HUES64 (cell line): ENCODE measurements around the gene UBAC1.
A peak's percentile ranks its signal among the peaks of the same experiment; 100 is the strongest.
"Not testable (repeated sequence)": the region's sequence is repeated elsewhere in the genome, so short reads cannot be mapped to it uniquely, and the experiment has no call there.

Experiments
- H3K27ac ChIP-seq: 2 replicates; pipeline ENCODE4 v1.7.0; 2013; ENCODE audit warnings: low read depth, low read length, inconsistent platforms
- H3K27me3 ChIP-seq: 2 replicates; pipeline ENCODE4 v1.6.1; 2013; ENCODE audit warnings: mild to moderate bottlenecking, low read length; ENCODE audit not compliant: insufficient read depth
- H3K36me3 ChIP-seq: 2 replicates; pipeline ENCODE4 v1.6.1; 2013; ENCODE audit warnings: mild to moderate bottlenecking, low read length; ENCODE audit not compliant: insufficient read depth
- H3K4me1 ChIP-seq: 2 replicates; pipeline ENCODE4 v1.6.1; 2013; ENCODE audit warnings: mild to moderate bottlenecking, low read length, moderate library complexity; ENCODE audit not compliant: insufficient read depth
- H3K4me3 ChIP-seq: 2 replicates; pipeline ENCODE4 v1.5.1; 2013; ENCODE audit warnings: mild to moderate bottlenecking, low read length, moderate library complexity
- H3K9ac ChIP-seq: 2 replicates; pipeline ENCODE4 v1.6.1; 2013; ENCODE audit warnings: mild to moderate bottlenecking, low read depth, low read length
- H3K9me3 ChIP-seq: 2 replicates; pipeline ENCODE4 v1.6.1; 2013; ENCODE audit warnings: low read depth, low read length; ENCODE audit not compliant: insufficient read depth
- WGBS: fragments of 150-250, 120-280 bp; methylation state at CpG from one replicate; pipeline ENCODE4 v1.1.7; 2013; ENCODE audit warnings: missing lambda C conversion rate; 5-methylcytosine and 5-hydroxymethylcytosine counted together

UBAC1 gene

GRCh38 chr9:135921749-135922310, 39.3 kb downstream of the UBAC1 start:
- Histone ChIP-seq H3K27ac (no peak overlapping the region), H3K4me3 (no peak overlapping the region), H3K36me3 (peaks cover 3% of the 10 kb centered on the region; the same call in 1 of the 2 replicates), H3K9me3 (peaks cover 24% of the 10 kb centered on the region), H3K27me3 (no peaks in the 10 kb centered on the region), H3K9ac (no peak overlapping the region), H3K4me1 (no peaks in the 10 kb centered on the region)
- WGBS = 92% methylated on average over 14 of the region's 14 CpGs

GRCh38 chr9:135920973-135921585, 40.1 kb downstream of the UBAC1 start:
- Histone ChIP-seq H3K27ac (no peak overlapping the region), H3K9me3 (peaks cover 31% of the 10 kb centered on the region), H3K27me3 (no peaks in the 10 kb centered on the region), H3K36me3 (peaks cover 10% of the 10 kb centered on the region), H3K4me3 (no peak overlapping the region), H3K9ac (no peak overlapping the region), H3K4me1 (no peaks in the 10 kb centered on the region)
- WGBS = 89% methylated on average over 23 of the region's 24 CpGs

- Histone ChIP-seq H3K27me3 (no peaks in the 10 kb centered on the region), H3K27ac (no peak overlapping the region), H3K4me3 (no peak overlapping the region), H3K9me3 (peaks cover 38% of the 10 kb centered on the region), H3K9ac (no peak overlapping the region), H3K36me3 (peaks cover 17% of the 10 kb centered on the region), H3K4me1 (no peaks in the 10 kb centered on the region)
- 93% methylated on average over 15 of the region's 15 CpGs for WGBS
These were observed 40.8 kb downstream of the UBAC1 start for GRCh38 chr9:135920256-135920930.

- H3K27me3 ChIP-seq = no peaks in the 10 kb centered on the region
- H3K36me3 ChIP-seq = peaks cover 27% of the 10 kb centered on the region
- H3K4me3 ChIP-seq = no peak overlapping the region
- H3K27ac ChIP-seq = no peak overlapping the region
- WGBS = 97% methylated on average over 11 of the region's 11 CpGs
- H3K9me3 ChIP-seq = peaks cover 48% of the 10 kb centered on the region
- H3K4me1 ChIP-seq = no peaks in the 10 kb centered on the region
- no peak overlapping the region for H3K9ac ChIP-seq
These were observed 41.8 kb downstream of the UBAC1 start for GRCh38 chr9:135919318-135919890.

GRCh38 chr9:135916227-135916626, 44.9 kb downstream of the UBAC1 start:
- 93% methylated on average over 12 of the region's 12 CpGs for WGBS
- H3K9me3 ChIP-seq = peaks cover 66% of the 10 kb centered on the region
- H3K36me3 ChIP-seq = peaks cover 53% of the 10 kb centered on the region

GRCh38 chr9:135914921-135915320, 46.3 kb downstream of the UBAC1 start:
- H3K9me3 ChIP-seq = peaks cover 66% of the 10 kb centered on the region
- peaks cover 62% of the 10 kb centered on the region for H3K36me3 ChIP-seq

More at GRCh38 chr9:135916227-135916626, 44.9 kb downstream of the UBAC1 start:
- not testable (repeated sequence) for H3K9ac ChIP-seq, H3K4me3 ChIP-seq, H3K27ac ChIP-seq, H3K4me1 ChIP-seq, H3K27me3 ChIP-seq

GRCh38 chr9:135911233-135911632, 49.9 kb downstream of the UBAC1 start:
- 93% methylated on average over 9 of the region's 9 CpGs for WGBS
- H3K9ac ChIP-seq, H3K4me1 ChIP-seq, H3K27me3 ChIP-seq, H3K27ac ChIP-seq, H3K4me3 ChIP-seq: not testable (repeated sequence)
- Histone ChIP-seq H3K9me3 (peaks cover 37% of the 10 kb centered on the region), H3K36me3 (peaks cover 54% of the 10 kb centered on the region)

More at GRCh38 chr9:135914921-135915320, 46.3 kb downstream of the UBAC1 start:
- H3K27me3 ChIP-seq = no peaks in the 10 kb centered on the region
- H3K9ac ChIP-seq = no peak overlapping the region
- H3K4me3 ChIP-seq = no peak overlapping the region
- no peaks in the 10 kb centered on the region for H3K4me1 ChIP-seq
- 100% methylated on average over 1 of the region's 1 CpG for WGBS
- no peak overlapping the region for H3K27ac ChIP-seq

GRCh38 chr9:135910757-135911156, 50.4 kb downstream of the UBAC1 start:
- H3K9me3 ChIP-seq = peaks cover 32% of the 10 kb centered on the region
- 95% methylated on average over 9 of the region's 9 CpGs for WGBS
- H3K4me3 ChIP-seq = no peak overlapping the region
- H3K36me3 ChIP-seq = peaks cover 50% of the 10 kb centered on the region
- H3K27me3 ChIP-seq = no peaks in the 10 kb centered on the region
- H3K9ac ChIP-seq = no peak overlapping the region
- no peak overlapping the region for H3K27ac ChIP-seq
- H3K4me1 ChIP-seq = peaks cover 2% of the 10 kb centered on the region

- H3K4me3 ChIP-seq = no peak overlapping the region
- H3K27me3 ChIP-seq = no peaks in the 10 kb centered on the region
- peaks cover 7% of the 10 kb centered on the region for H3K4me1 ChIP-seq
- H3K9me3 ChIP-seq = peaks cover 27% of the 10 kb centered on the region
- WGBS = 100% methylated on average over 1 of the region's 2 CpGs
- H3K36me3 ChIP-seq = peaks cover 47% of the 10 kb centered on the region
- no peak overlapping the region for H3K9ac ChIP-seq
- H3K27ac ChIP-seq = no peak overlapping the region
These were observed 51.0 kb downstream of the UBAC1 start for GRCh38 chr9:135910216-135910615.

GRCh38 chr9:135909371-135909770, 51.8 kb downstream of the UBAC1 start:
- Histone ChIP-seq H3K9ac (no peak overlapping the region), H3K36me3 (peaks cover 41% of the 10 kb centered on the region), H3K4me3 (no peak overlapping the region), H3K27ac (no peak overlapping the region), H3K9me3 (peaks cover 18% of the 10 kb centered on the region), H3K4me1 (peaks cover 7% of the 10 kb centered on the region), H3K27me3 (no peaks in the 10 kb centered on the region)
- 97% methylated on average over 6 of the region's 6 CpGs for WGBS

- Histone ChIP-seq H3K9me3 (peaks cover 12% of the 10 kb centered on the region), H3K4me3 (peak overlapping the region; percentile 73; the same call in 1 of the 2 replicates), H3K9ac (no peak overlapping the region), H3K27ac (no peak overlapping the region), H3K36me3 (peaks cover 36% of the 10 kb centered on the region), H3K27me3 (no peaks in the 10 kb centered on the region), H3K4me1 (peaks cover 11% of the 10 kb centered on the region)
- WGBS = 90% methylated on average over 12 of the region's 12 CpGs
These were observed 52.4 kb downstream of the UBAC1 start for GRCh38 chr9:135908754-135909204.
